Smooth muscle cell (in vitro differentiated cells): ENCODE data around the gene KCNIP3. TPM values are rescaled to one million over a fixed set of nuclear protein-coding genes. Genes with fewer than 3 reads are reported as not detected.

Source experiments
- DNase-seq: peaks from one replicate; lab custom pipeline; 2025; ENCODE audit not compliant: unreplicated experiment; lab: John Stamatoyannopoulos, UW
- H2AFZ ChIP-seq: fragments of 200-600 bp; sonication (generic); 2 replicates; pipeline ENCODE4 v1.6.0; 2016; ENCODE audit warnings: antibody characterized with exemption, low read depth, mild to moderate bottlenecking
- H3F3A ChIP-seq: fragments of 200-600 bp; sonication (generic); 2 replicates; pipeline ENCODE4 v1.6.0; 2017; ENCODE audit warnings: antibody characterized with exemption, low read depth
- H3K27ac ChIP-seq: fragments of 200-600 bp; sonication (generic); 2 replicates; pipeline ENCODE4 v1.5.1; 2016; ENCODE audit warnings: low read depth, mild to moderate bottlenecking
- H3K27me3 ChIP-seq: fragments of 200-600 bp; sonication (generic); 2 replicates; pipeline ENCODE4 v1.6.1; 2016; ENCODE audit warnings: low read depth, mild to moderate bottlenecking
- H3K36me3 ChIP-seq: fragments of 200-600 bp; sonication (generic); 2 replicates; pipeline ENCODE4 v1.5.1; 2016; ENCODE audit warnings: low read depth
- H3K4me1 ChIP-seq: fragments of 200-600 bp; sonication (generic); 2 replicates; pipeline ENCODE4 v1.5.1; 2016; ENCODE audit warnings: low read depth
- H3K4me2 ChIP-seq: fragments of 200-600 bp; sonication (generic); 2 replicates; pipeline ENCODE4 v1.6.0; 2016; ENCODE audit warnings: mild to moderate bottlenecking
- H3K4me3 ChIP-seq: fragments of 200-600 bp; sonication (generic); 2 replicates; pipeline ENCODE4 v1.5.1; 2016; ENCODE audit warnings: mild to moderate bottlenecking
- H3K79me2 ChIP-seq: fragments of 200-600 bp; sonication (generic); 2 replicates; pipeline ENCODE4 v1.6.0; 2016; ENCODE audit warnings: low read depth, mild to moderate bottlenecking
- H3K9ac ChIP-seq: fragments of 200-600 bp; sonication (generic); 2 replicates; pipeline ENCODE4 v1.6.0; 2016; ENCODE audit warnings: low read depth
- H3K9me3 ChIP-seq: fragments of 200-600 bp; sonication (generic); replicated peaks from 2 replicates; pipeline ENCODE4 v1.5.1; 2016; ENCODE audit warnings: low read depth
- H4K20me1 ChIP-seq: fragments of 200-600 bp; sonication (generic); 2 replicates; pipeline ENCODE4 v1.6.0; 2016; ENCODE audit warnings: low read depth
- CTCF ChIP-seq: fragments of 200-600 bp; sonication (generic); IDR thresholded peaks from 2 replicates; pipeline ENCODE4 v1.5.1; 2017; ENCODE audit warnings: borderline replicate concordance, mild to moderate bottlenecking, antibody characterized with exemption; ENCODE audit not compliant: insufficient read depth, poor library complexity, severe bottlenecking
- WGBS: methylation state at CpG from one replicate; pipeline ENCODE4 v1.1.7; 2016; ENCODE audit warnings: low lambda C conversion rate; 5-methylcytosine and 5-hydroxymethylcytosine counted together
- polyA plus RNA-seq: library from polyadenylated mRNA; unstranded; fragments of >200 nt; fragmentation: Nextera tagmentation; extraction: Ambion mirVana; gene quantifications from 2 replicates; pipeline ENCODE4 v1.2.1, GENCODE V29; 2016
- total RNA-seq: library from RNA; depleted of rRNA; stranded (reverse); fragments of >200 nt; gene quantifications from 2 replicates; pipeline ENCODE4 v1.2.3, GENCODE V29; 2014

Gene KCNIP3
- total and polyA plus RNA-seq, 2 experiments from 2014 or later, result 1.1 to 7.6 TPM

DNA sequence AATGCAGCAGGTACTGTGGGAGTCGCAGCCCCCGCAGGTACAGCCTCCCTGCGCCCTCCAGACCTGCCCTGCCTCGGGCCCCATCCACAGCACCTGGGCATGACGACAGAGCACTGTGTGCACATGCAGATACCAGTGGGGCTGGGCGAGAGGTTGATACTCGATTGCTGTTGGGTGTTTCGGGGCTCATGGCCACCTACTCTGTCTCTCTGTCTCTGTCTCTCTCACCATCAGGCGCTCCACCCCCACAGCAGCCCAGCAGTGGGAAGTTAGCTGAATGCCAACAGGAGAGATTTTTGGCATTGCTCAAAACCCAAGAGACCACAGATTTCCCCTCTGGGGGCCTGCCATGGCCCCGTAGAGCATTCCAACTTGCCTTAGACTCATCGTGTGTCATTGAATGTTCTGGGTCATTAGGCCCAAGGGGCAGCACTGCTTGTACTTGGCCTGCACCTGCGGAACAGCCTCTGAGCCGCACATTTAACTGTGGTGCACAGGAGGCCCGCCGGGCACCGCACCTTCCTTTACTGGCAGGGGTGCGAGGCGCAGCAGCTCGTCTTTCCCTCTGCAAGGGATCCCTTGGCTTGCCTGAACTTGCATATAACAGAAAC lies 18.8 kb downstream of the KCNIP3 start:
- no peak for DNase-seq
- WGBS, result 89% methylated on average over 19 of the region's 19 CpGs
- Histone ChIP-seq H4K20me1 (no peaks in the 10 kb centered on the region), H3F3A (no peaks in the 10 kb centered on the region), H3K9me3 (no peaks in the 10 kb centered on the region), H3K4me2 (no peak overlapping the region), H3K79me2 (no peaks in the 10 kb centered on the region), H2AFZ (no peak overlapping the region), H3K36me3 (no peaks in the 10 kb centered on the region), H3K9ac (no peak overlapping the region), H3K4me3 (no peak overlapping the region), H3K27me3 (no peaks in the 10 kb centered on the region), H3K4me1 (no peaks in the 10 kb centered on the region), H3K27ac (no peak overlapping the region)
- no peak for TF ChIP-seq CTCF

DNA sequence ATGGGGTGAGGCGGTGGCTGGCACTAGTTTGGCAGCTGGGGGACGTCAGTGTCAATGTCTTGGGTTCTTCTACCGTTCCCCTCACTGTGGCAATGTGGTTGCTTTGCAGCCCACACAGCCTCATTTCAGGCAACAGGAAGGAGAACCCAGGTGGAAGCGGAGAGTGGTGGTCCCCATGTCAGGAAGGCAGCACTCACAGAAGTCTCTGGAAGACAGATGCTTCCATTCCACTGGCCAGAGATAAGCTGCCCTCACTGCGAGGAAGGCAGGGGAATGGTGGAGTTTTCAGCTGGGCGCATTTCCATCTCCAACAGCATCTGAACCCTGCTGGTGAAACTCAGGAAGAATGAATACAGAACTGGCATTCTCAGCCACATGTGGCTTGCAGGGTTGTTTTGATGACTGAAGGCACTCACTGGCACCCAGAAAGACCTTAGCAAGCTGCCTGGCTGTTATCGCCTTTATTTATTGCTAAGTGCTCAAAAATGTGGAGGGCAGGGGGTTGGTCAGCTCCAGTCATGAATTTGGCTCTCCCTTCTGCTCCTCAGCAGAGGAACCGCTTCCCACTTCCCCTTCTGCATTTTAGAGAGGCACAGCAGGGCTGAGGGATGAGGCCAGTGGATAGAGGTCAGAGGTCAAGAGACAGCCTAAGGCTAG lies 19.4 kb downstream of the KCNIP3 start:
- H3K36me3 ChIP-seq, result no peaks in the 10 kb centered on the region
- no peak overlapping the region for H3K4me2 ChIP-seq
- no peak overlapping the region for H3K27ac ChIP-seq
- WGBS, result 91% methylated on average over 8 of the region's 8 CpGs
- no peak overlapping the region for H3K9ac ChIP-seq
- no peak for DNase-seq
- H3K4me1 ChIP-seq, result no peaks in the 10 kb centered on the region
- no peak overlapping the region for H3K4me3 ChIP-seq
- H3K9me3 ChIP-seq, result no peaks in the 10 kb centered on the region
- TF ChIP-seq CTCF, result no peak
- H2AFZ ChIP-seq, result no peak overlapping the region
- H4K20me1 ChIP-seq, result no peaks in the 10 kb centered on the region
- no peaks in the 10 kb centered on the region for H3K27me3 ChIP-seq
- no peaks in the 10 kb centered on the region for H3K79me2 ChIP-seq
- no peaks in the 10 kb centered on the region for H3F3A ChIP-seq

DNA sequence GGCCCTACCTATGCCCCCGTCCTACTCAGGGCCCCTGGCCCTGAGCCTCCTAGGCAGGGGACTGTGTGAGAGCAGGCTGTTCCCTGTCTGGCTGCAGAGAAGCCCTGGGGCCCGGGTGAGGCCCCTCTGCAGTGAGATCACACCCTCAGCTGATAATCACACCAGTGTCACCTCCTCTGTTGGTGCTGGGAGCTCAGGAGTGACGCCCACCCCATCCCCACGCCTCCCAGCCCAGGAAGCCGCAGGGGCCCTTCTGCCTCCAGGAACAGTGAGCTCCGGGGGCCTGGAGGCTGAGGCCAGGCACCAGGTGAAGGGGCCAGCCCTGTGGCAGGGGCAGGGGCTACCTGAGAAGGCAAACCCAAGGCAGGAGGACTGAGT lies 20.0 kb downstream of the KCNIP3 start:
- Histone ChIP-seq H3F3A (no peaks in the 10 kb centered on the region), H3K4me2 (no peak overlapping the region), H4K20me1 (no peaks in the 10 kb centered on the region), H3K36me3 (no peaks in the 10 kb centered on the region), H3K9ac (no peak overlapping the region), H2AFZ (no peak overlapping the region), H3K4me1 (no peaks in the 10 kb centered on the region), H3K27me3 (no peaks in the 10 kb centered on the region), H3K79me2 (no peaks in the 10 kb centered on the region), H3K27ac (no peak overlapping the region), H3K4me3 (no peak overlapping the region), H3K9me3 (no peaks in the 10 kb centered on the region)
- DNase-seq, result no peak
- 53% methylated on average over 6 of the region's 6 CpGs for WGBS
- no peak for TF ChIP-seq CTCF
